Smooth muscle cell (in vitro differentiated cells): ENCODE measurements around the gene SLC38A10. TPM values are rescaled to one million over a fixed set of nuclear protein-coding genes. Genes with fewer than 3 reads are reported as not detected.

ENCODE experiments used
- DNase-seq: peaks from one replicate; lab custom pipeline; 2025; ENCODE audit not compliant: unreplicated experiment; lab: John Stamatoyannopoulos, UW
- H2AFZ ChIP-seq: fragments of 200-600 bp; sonication (generic); 2 replicates; pipeline ENCODE4 v1.6.0; 2016; ENCODE audit warnings: antibody characterized with exemption, low read depth, mild to moderate bottlenecking
- H3F3A ChIP-seq: fragments of 200-600 bp; sonication (generic); 2 replicates; pipeline ENCODE4 v1.6.0; 2017; ENCODE audit warnings: antibody characterized with exemption, low read depth
- H3K27ac ChIP-seq: fragments of 200-600 bp; sonication (generic); 2 replicates; pipeline ENCODE4 v1.5.1; 2016; ENCODE audit warnings: low read depth, mild to moderate bottlenecking
- H3K27me3 ChIP-seq: fragments of 200-600 bp; sonication (generic); 2 replicates; pipeline ENCODE4 v1.6.1; 2016; ENCODE audit warnings: low read depth, mild to moderate bottlenecking
- H3K36me3 ChIP-seq: fragments of 200-600 bp; sonication (generic); 2 replicates; pipeline ENCODE4 v1.5.1; 2016; ENCODE audit warnings: low read depth
- H3K4me1 ChIP-seq: fragments of 200-600 bp; sonication (generic); 2 replicates; pipeline ENCODE4 v1.5.1; 2016; ENCODE audit warnings: low read depth
- H3K4me2 ChIP-seq: fragments of 200-600 bp; sonication (generic); 2 replicates; pipeline ENCODE4 v1.6.0; 2016; ENCODE audit warnings: mild to moderate bottlenecking
- H3K4me3 ChIP-seq: fragments of 200-600 bp; sonication (generic); 2 replicates; pipeline ENCODE4 v1.5.1; 2016; ENCODE audit warnings: mild to moderate bottlenecking
- H3K79me2 ChIP-seq: fragments of 200-600 bp; sonication (generic); 2 replicates; pipeline ENCODE4 v1.6.0; 2016; ENCODE audit warnings: low read depth, mild to moderate bottlenecking
- H3K9ac ChIP-seq: fragments of 200-600 bp; sonication (generic); 2 replicates; pipeline ENCODE4 v1.6.0; 2016; ENCODE audit warnings: low read depth
- H3K9me3 ChIP-seq: fragments of 200-600 bp; sonication (generic); replicated peaks from 2 replicates; pipeline ENCODE4 v1.5.1; 2016; ENCODE audit warnings: low read depth
- H4K20me1 ChIP-seq: fragments of 200-600 bp; sonication (generic); 2 replicates; pipeline ENCODE4 v1.6.0; 2016; ENCODE audit warnings: low read depth
- CTCF ChIP-seq: fragments of 200-600 bp; sonication (generic); IDR thresholded peaks from 2 replicates; pipeline ENCODE4 v1.5.1; 2017; ENCODE audit warnings: borderline replicate concordance, mild to moderate bottlenecking, antibody characterized with exemption; ENCODE audit not compliant: insufficient read depth, poor library complexity, severe bottlenecking
- WGBS: methylation state at CpG from one replicate; pipeline ENCODE4 v1.1.7; 2016; ENCODE audit warnings: low lambda C conversion rate; 5-methylcytosine and 5-hydroxymethylcytosine counted together
- polyA plus RNA-seq: library from polyadenylated mRNA; unstranded; fragments of >200 nt; fragmentation: Nextera tagmentation; extraction: Ambion mirVana; gene quantifications from 2 replicates; pipeline ENCODE4 v1.2.1, GENCODE V29; 2016
- total RNA-seq: library from RNA; depleted of rRNA; stranded (reverse); fragments of >200 nt; gene quantifications from 2 replicates; pipeline ENCODE4 v1.2.3, GENCODE V29; 2014

Gene SLC38A10
- total and polyA plus RNA-seq, 2 experiments from 2014 or later = 61.6 to 97.1 TPM

- H3K4me2 ChIP-seq = no peak overlapping the region
- no peaks in the 10 kb centered on the region for H3K36me3 ChIP-seq
- no peak overlapping the region for H2AFZ ChIP-seq
- H3K4me1 ChIP-seq = peaks cover 20% of the 10 kb centered on the region
- no peak for DNase-seq
- TF ChIP-seq CTCF = no peak
- no peaks in the 10 kb centered on the region for H4K20me1 ChIP-seq
- no peaks in the 10 kb centered on the region for H3K9me3 ChIP-seq
- peaks cover 5% of the 10 kb centered on the region for H3F3A ChIP-seq
- H3K4me3 ChIP-seq = no peak overlapping the region
- no peaks in the 10 kb centered on the region for H3K79me2 ChIP-seq
- WGBS = 76% methylated on average over 14 of the region's 14 CpGs
- H3K9ac ChIP-seq = no peak overlapping the region
- no peak overlapping the region for H3K27ac ChIP-seq
- no peaks in the 10 kb centered on the region for H3K27me3 ChIP-seq
Observed at GRCh38 chr17:81325714-81326358, 30.7 kb upstream of the SLC38A10 start.

- H3K9ac ChIP-seq = no peak overlapping the region
- H4K20me1 ChIP-seq = no peaks in the 10 kb centered on the region
- 86% methylated on average over 22 of the region's 22 CpGs for WGBS
- no peak overlapping the region for H3K4me2 ChIP-seq
- H3F3A ChIP-seq = peaks cover 5% of the 10 kb centered on the region
- peaks cover 18% of the 10 kb centered on the region for H3K4me1 ChIP-seq
- TF ChIP-seq CTCF = no peak
- no peak overlapping the region for H2AFZ ChIP-seq
- no peaks in the 10 kb centered on the region for H3K27me3 ChIP-seq
- H3K27ac ChIP-seq = no peak overlapping the region
- no peaks in the 10 kb centered on the region for H3K9me3 ChIP-seq
- H3K36me3 ChIP-seq = no peaks in the 10 kb centered on the region
- H3K79me2 ChIP-seq = no peaks in the 10 kb centered on the region
- no peak overlapping the region for H3K4me3 ChIP-seq
- DNase-seq = no peak
Observed at GRCh38 chr17:81324851-81325713, 30.0 kb upstream of the SLC38A10 start.

GRCh38 chr17:81324177-81324850 is 29.2 kb upstream of the SLC38A10 start:
- Histone ChIP-seq H3K36me3 (no peaks in the 10 kb centered on the region), H3K9me3 (no peaks in the 10 kb centered on the region), H3K79me2 (no peaks in the 10 kb centered on the region), H3F3A (peaks cover 5% of the 10 kb centered on the region), H3K4me2 (no peak overlapping the region), H3K27me3 (no peaks in the 10 kb centered on the region), H2AFZ (no peak overlapping the region), H3K4me3 (no peak overlapping the region), H4K20me1 (no peaks in the 10 kb centered on the region), H3K27ac (no peak overlapping the region), H3K4me1 (peaks cover 10% of the 10 kb centered on the region), H3K9ac (no peak overlapping the region)
- DNase-seq = no peak
- no peak for TF ChIP-seq CTCF
- WGBS = 96% methylated on average over 17 of the region's 17 CpGs
